Hepatic stellate cell (primary cell): ENCODE measurements around the gene FREY1.

ENCODE experiments used
- DNase-seq: peaks from one replicate; pipeline ENCODE4 v3.0.0; 2011; ENCODE audit warnings: low spot score

FREY1 gene

GRCh38 chr11:45894555-45895247 is 12.4 kb downstream of the FREY1 start:
- no peak for DNase-seq

- no peak for DNase-seq
Observed at GRCh38 chr11:45892856-45893255, 14.2 kb downstream of the FREY1 start.

- DNase-seq = no peak
Observed at GRCh38 chr11:45890886-45891550, 16.1 kb downstream of the FREY1 start.

GRCh38 chr11:45889966-45890365 is 17.1 kb downstream of the FREY1 start:
- no peak for DNase-seq

- DNase-seq = no peak
Observed at GRCh38 chr11:45889555-45889954, 17.5 kb downstream of the FREY1 start.

- no peak for DNase-seq
Observed at GRCh38 chr11:45887587-45887986, 19.5 kb downstream of the FREY1 start.

- DNase-seq = no peak
Observed at GRCh38 chr11:45886816-45887520, 20.1 kb downstream of the FREY1 start.

- no peak for DNase-seq
Observed at GRCh38 chr11:45885921-45886721, 20.9 kb downstream of the FREY1 start.

GRCh38 chr11:45885274-45885920 is 21.7 kb downstream of the FREY1 start, which contains the start of gene MAPK8IP1:
MAPK8IP1 (plus strand) TSS chr11:45885651; CDS start chr11:45885821, 170 bp downstream.
- peak; percentile 67 for DNase-seq

- DNase-seq = no peak
Observed at GRCh38 chr11:45884596-45885185, 22.4 kb downstream of the FREY1 start.

GRCh38 chr11:45881708-45882368 is 25.2 kb downstream of the FREY1 start:
- DNase-seq = no peak

GRCh38 chr11:45880772-45881570 is 26.1 kb downstream of the FREY1 start:
- no peak for DNase-seq

GRCh38 chr11:45879803-45880686 is 27.0 kb downstream of the FREY1 start:
- no peak for DNase-seq

GRCh38 chr11:45877845-45878244 is 29.2 kb downstream of the FREY1 start:
- DNase-seq = no peak

GRCh38 chr11:45877221-45877620 is 29.9 kb downstream of the FREY1 start:
- no peak for DNase-seq

- no peak for DNase-seq
Observed at GRCh38 chr11:45876401-45876800, 30.7 kb downstream of the FREY1 start.

- DNase-seq = peak; percentile 87
Observed at GRCh38 chr11:45872651-45873356, 34.3 kb downstream of the FREY1 start.

GRCh38 chr11:45871638-45872037 is 35.4 kb downstream of the FREY1 start:
- no peak for DNase-seq
